DOHH2 (cell line): ENCODE data around the gene CCDC122.

Source experiments
- EZH2phosphoT487 ChIP-seq: fragments of 200-600 bp; sonication (generic); IDR thresholded peaks from 2 replicates; pipeline ENCODE4 v1.6.1; 2017; ENCODE audit warnings: borderline replicate concordance, mild to moderate bottlenecking, antibody characterized with exemption, low read length, moderate library complexity, mixed read lengths
- TF ChIP-seq, protein P1 (sequence below): fragments of 200-600 bp; sonication (generic); IDR thresholded peaks from one replicate; pipeline ENCODE4 v1.5.1; 2014; ENCODE audit warnings: antibody characterized with exemption, mild to moderate bottlenecking, low read depth, low read length; ENCODE audit not compliant: poor library complexity, severe bottlenecking

DNA sequence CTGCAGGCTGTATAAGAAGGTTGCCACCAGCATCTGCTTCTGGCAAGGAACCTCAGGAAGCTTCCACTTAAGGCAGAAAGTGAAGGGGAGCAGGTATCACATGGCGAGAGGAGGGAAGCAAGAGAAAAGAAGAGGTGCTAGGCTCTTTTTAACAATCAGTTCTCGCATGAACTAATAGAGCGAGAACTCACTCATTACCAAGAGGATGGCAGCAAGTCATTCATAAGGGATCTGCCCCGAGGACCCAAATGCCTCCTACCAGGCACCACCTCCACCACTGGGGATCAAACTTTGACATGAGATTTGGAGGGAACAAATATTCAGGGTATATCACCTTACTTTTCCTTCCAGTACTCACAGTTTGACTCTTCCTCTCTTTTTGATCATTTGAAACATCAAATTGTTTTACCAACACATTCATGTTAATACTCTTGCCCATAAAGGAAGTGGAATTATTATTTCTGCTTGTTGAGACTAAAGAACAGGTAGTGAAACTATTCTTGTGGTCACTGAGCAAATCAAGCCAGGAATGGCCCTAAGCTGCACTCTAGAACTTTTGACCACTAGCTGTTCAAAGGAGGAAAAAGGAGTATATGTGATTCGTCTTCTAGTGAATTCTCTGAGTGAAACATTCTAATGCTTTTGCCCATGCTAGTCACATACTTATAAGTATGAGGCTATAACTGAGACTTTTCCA is 45.2 kb upstream of the CCDC122 start:
- TF ChIP-seq, protein P1, sequence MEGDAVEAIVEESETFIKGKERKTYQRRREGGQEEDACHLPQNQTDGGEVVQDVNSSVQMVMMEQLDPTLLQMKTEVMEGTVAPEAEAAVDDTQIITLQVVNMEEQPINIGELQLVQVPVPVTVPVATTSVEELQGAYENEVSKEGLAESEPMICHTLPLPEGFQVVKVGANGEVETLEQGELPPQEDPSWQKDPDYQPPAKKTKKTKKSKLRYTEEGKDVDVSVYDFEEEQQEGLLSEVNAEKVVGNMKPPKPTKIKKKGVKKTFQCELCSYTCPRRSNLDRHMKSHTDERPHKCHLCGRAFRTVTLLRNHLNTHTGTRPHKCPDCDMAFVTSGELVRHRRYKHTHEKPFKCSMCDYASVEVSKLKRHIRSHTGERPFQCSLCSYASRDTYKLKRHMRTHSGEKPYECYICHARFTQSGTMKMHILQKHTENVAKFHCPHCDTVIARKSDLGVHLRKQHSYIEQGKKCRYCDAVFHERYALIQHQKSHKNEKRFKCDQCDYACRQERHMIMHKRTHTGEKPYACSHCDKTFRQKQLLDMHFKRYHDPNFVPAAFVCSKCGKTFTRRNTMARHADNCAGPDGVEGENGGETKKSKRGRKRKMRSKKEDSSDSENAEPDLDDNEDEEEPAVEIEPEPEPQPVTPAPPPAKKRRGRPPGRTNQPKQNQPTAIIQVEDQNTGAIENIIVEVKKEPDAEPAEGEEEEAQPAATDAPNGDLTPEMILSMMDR = no peak
- TF ChIP-seq EZH2phosphoT487 = no peak
